Adrenal gland (tissue), 5 donors: ENCODE measurements around the gene MISP.

Source experiments
- POLR2A ChIP-seq, 2 donors: fragments of 450-650 bp; IDR thresholded peaks; one replicate each; pipeline ENCODE4 v1.6.1; 2017; ENCODE audit warnings: antibody characterized with exemption in 2 of 2, mild to moderate bottlenecking in 2 of 2, moderate library complexity in 1 of 2
- TF ChIP-seq, protein P1 (sequence below), 6 experiments: fragments of 450-650 bp in 4 of 6; fragments of 200-600 bp in 2 of 6; sonication (generic) in 1 of 6; IDR thresholded peaks; 1 replicate in 5 of 6; 2 replicates in 1 of 6; pipeline versions ENCODE4 v1.5.1 to v1.8.0; 2016 to 2021; ENCODE audit warnings: antibody characterized with exemption in 6 of 6, mild to moderate bottlenecking in 2 of 6, moderate library complexity in 1 of 6
- donor health status: DM: no; HTN: no; CAD: no.

DNA sequence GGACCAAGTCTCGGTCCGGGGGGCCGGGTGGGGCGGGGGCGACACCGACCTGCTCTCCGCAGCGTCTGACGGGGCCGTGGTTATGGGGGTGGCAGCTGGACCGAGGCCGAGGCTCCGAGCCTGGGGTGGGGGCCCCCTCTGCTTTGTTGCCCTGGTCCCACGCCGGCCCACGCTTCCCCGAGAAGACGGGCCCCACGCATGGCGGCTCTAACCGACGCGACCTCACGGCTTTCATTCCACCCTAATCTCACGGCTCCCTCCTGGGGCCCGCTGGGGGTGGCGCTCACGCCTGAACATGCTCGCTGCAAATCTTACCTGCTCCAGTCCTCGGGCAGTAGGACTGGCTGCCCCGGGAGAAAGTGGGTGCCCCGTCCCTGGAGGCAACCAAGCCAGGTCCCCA lies 14.8 kb upstream of the MISP start:
- TF ChIP-seq, protein P1, sequence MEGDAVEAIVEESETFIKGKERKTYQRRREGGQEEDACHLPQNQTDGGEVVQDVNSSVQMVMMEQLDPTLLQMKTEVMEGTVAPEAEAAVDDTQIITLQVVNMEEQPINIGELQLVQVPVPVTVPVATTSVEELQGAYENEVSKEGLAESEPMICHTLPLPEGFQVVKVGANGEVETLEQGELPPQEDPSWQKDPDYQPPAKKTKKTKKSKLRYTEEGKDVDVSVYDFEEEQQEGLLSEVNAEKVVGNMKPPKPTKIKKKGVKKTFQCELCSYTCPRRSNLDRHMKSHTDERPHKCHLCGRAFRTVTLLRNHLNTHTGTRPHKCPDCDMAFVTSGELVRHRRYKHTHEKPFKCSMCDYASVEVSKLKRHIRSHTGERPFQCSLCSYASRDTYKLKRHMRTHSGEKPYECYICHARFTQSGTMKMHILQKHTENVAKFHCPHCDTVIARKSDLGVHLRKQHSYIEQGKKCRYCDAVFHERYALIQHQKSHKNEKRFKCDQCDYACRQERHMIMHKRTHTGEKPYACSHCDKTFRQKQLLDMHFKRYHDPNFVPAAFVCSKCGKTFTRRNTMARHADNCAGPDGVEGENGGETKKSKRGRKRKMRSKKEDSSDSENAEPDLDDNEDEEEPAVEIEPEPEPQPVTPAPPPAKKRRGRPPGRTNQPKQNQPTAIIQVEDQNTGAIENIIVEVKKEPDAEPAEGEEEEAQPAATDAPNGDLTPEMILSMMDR (IDR thresholded peaks at IDR 0.05), result no peak
- TF ChIP-seq POLR2A (IDR thresholded peaks at IDR 0.05), result no peak
